ACC112 (cell line): ENCODE data around the gene ANGPTL2.
A peak's percentile ranks its signal among the peaks of the same experiment; 100 is the strongest.

Source experiments
- H2AFZ ChIP-seq: fragments of 200-600 bp; sonication (generic); one replicate; pipeline ENCODE4 v1.6.0; 2017; ENCODE audit warnings: antibody characterized with exemption, low read length; ENCODE audit not compliant: unreplicated experiment
- H3K27ac ChIP-seq: fragments of 200-600 bp; sonication (generic); 2 replicates; pipeline ENCODE4 v1.5.1; 2014; ENCODE audit warnings: low read depth, mild to moderate bottlenecking, antibody characterized with exemption, low read length, moderate library complexity
- H3K27me3 ChIP-seq: fragments of 200-600 bp; sonication (generic); 2 replicates; pipeline ENCODE4 v1.6.1; 2014; ENCODE audit warnings: mild to moderate bottlenecking, antibody characterized with exemption, low read length, moderate library complexity, mixed read lengths; ENCODE audit not compliant: insufficient read depth
- H3K36me3 ChIP-seq: fragments of 200-600 bp; sonication (generic); 2 replicates; pipeline ENCODE4 v1.6.1; 2016; ENCODE audit warnings: mild to moderate bottlenecking, antibody characterized with exemption, low read length, moderate library complexity, mixed read lengths; ENCODE audit not compliant: insufficient read depth
- H3K4me1 ChIP-seq: fragments of 200-600 bp; sonication (generic); one replicate; pipeline ENCODE4 v1.6.1; 2016; ENCODE audit warnings: low read length, mixed read lengths; ENCODE audit not compliant: insufficient read depth, unreplicated experiment, control insufficient read depth
- H3K4me3 ChIP-seq: fragments of 200-600 bp; sonication (generic); 2 replicates; pipeline ENCODE4 v1.5.1; 2014; ENCODE audit warnings: mild to moderate bottlenecking, low read depth, low read length
- H3K79me2 ChIP-seq: fragments of 200-600 bp; sonication (generic); one replicate; pipeline ENCODE4 v1.6.0; 2016; ENCODE audit warnings: low read length; ENCODE audit not compliant: control insufficient read depth, unreplicated experiment, insufficient read depth

ANGPTL2 gene

GRCh38 chr9:127047971-127048370 is 74.5 kb downstream of the ANGPTL2 start:
- Histone ChIP-seq H3K36me3 (no peaks in the 10 kb centered on the region), H3K27ac (no peak overlapping the region), H2AFZ (peak overlapping the region; percentile 48), H3K4me3 (no peak overlapping the region), H3K79me2 (no peaks in the 10 kb centered on the region), H3K4me1 (peaks cover 20% of the 10 kb centered on the region), H3K27me3 (no peaks in the 10 kb centered on the region)

- H3K4me3 ChIP-seq, result no peak overlapping the region
- no peaks in the 10 kb centered on the region for H3K79me2 ChIP-seq
- H2AFZ ChIP-seq, result no peak overlapping the region
Measured at GRCh38 chr9:127045148-127045547, 77.3 kb downstream of the ANGPTL2 start.

DNA sequence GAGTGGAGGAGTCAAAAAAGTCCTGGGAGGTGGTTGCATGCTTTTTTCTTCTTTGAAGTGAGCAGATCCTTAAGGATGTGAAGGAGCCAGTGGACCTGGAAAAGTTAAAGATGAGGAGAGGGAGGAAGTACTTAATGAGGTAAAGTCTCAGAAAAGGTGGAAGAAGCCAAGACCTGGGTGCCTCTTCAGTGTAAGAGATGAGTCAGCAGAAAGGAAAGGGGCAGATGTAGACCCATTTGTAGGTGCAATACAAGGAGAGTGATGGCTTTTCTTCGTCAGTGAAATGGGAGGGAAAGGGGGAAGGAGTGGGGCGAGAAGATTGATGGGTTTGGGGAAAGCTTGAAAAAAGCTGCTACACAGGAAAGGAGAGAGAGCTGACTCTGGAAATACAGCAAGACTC is 82.9 kb downstream of the ANGPTL2 start:
- Histone ChIP-seq H3K27me3 (no peaks in the 10 kb centered on the region), H3K27ac (no peak overlapping the region), H3K4me3 (no peak overlapping the region), H3K4me1 (peaks cover 22% of the 10 kb centered on the region), H3K36me3 (no peaks in the 10 kb centered on the region), H3K79me2 (no peaks in the 10 kb centered on the region), H2AFZ (no peak overlapping the region)

More at GRCh38 chr9:127045148-127045547, 77.3 kb downstream of the ANGPTL2 start:
- Histone ChIP-seq H3K27ac (no peak overlapping the region), H3K36me3 (no peaks in the 10 kb centered on the region), H3K4me1 (peaks cover 20% of the 10 kb centered on the region), H3K27me3 (no peaks in the 10 kb centered on the region)

DNA sequence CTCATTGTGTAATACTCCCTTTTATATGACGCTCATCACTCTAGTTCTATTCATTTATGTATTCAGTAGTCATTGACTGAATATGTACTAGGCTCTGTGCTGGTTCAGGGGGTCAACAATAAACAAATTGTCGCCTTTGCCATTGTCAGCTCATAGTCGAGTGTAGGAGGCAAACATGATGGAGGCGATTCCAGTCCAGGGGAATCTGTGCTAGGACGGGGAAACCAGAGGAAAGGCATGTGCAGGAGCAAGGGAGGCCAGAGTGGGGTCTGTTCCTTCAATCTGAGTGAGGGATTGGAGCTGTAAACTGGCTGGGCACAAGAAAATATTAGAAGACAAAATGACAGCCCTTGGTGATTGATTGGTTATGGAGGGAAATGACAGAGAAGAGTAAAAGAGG is 83.9 kb downstream of the ANGPTL2 start:
- no peak overlapping the region for H3K4me3 ChIP-seq
- H3K4me1 ChIP-seq, result peaks cover 22% of the 10 kb centered on the region

More for the DNA sequence above, 83.9 kb downstream of the ANGPTL2 start:
- no peaks in the 10 kb centered on the region for H3K27me3 ChIP-seq
- no peaks in the 10 kb centered on the region for H3K36me3 ChIP-seq
- H3K27ac ChIP-seq, result no peak overlapping the region
- no peaks in the 10 kb centered on the region for H3K79me2 ChIP-seq
- no peak overlapping the region for H2AFZ ChIP-seq
